Activated CD4-positive, alpha-beta T cell treated with anti-CD3 and anti-CD28 coated beads, Interleukin-2, amount 10 ng/mL, durations not matched to agents 24 days and 14 days (primary cell): ENCODE measurements around the gene SH3BGRL3. TPM values are rescaled to one million over a fixed set of nuclear protein-coding genes. Genes with fewer than 3 reads are reported as not detected.
A peak's percentile ranks its signal among the peaks of the same experiment; 100 is the strongest.
"Not testable (repeated sequence)": the region's sequence is repeated elsewhere in the genome, so short reads cannot be mapped to it uniquely, and the experiment has no call there.

ENCODE experiments used
- DNase-seq: peaks from one replicate; pipeline ENCODE4 v3.0.0; 2022
- H3K27ac Mint-ChIP-seq: one replicate; pipeline ENCODE4 v1.8.0; 2022; ENCODE audit warnings: mild to moderate bottlenecking, mixed read lengths
- H3K27me3 Mint-ChIP-seq: one replicate; pipeline ENCODE4 v1.8.0; 2022; ENCODE audit warnings: mixed read lengths
- H3K36me3 Mint-ChIP-seq: one replicate; pipeline ENCODE4 v1.8.0; 2022; ENCODE audit warnings: low read depth, mild to moderate bottlenecking, mixed read lengths
- H3K4me1 Mint-ChIP-seq: one replicate; pipeline ENCODE4 v1.8.0; 2021; ENCODE audit warnings: mixed read lengths
- H3K4me3 Mint-ChIP-seq: one replicate; pipeline ENCODE4 v1.8.0; 2022; ENCODE audit warnings: mild to moderate bottlenecking, moderate library complexity, mixed read lengths
- H3K9me3 Mint-ChIP-seq: one replicate; pipeline ENCODE4 v1.8.0; 2021; ENCODE audit warnings: mixed read lengths
- intact Hi-C: fragments of 100-400 bp; cut with micrococcal nuclease; formaldehyde crosslinking; loops from one replicate; pipeline ENCODE4 v1.15.1; 2023
- total RNA-seq: library from RNA; stranded (reverse); gene quantifications from 2 replicates; pipeline ENCODE4 v1.2.3, GENCODE V29; 2022

The SH3BGRL3 gene
- total RNA-seq, 1 donor from 2014 or later = 474 TPM

DNA sequence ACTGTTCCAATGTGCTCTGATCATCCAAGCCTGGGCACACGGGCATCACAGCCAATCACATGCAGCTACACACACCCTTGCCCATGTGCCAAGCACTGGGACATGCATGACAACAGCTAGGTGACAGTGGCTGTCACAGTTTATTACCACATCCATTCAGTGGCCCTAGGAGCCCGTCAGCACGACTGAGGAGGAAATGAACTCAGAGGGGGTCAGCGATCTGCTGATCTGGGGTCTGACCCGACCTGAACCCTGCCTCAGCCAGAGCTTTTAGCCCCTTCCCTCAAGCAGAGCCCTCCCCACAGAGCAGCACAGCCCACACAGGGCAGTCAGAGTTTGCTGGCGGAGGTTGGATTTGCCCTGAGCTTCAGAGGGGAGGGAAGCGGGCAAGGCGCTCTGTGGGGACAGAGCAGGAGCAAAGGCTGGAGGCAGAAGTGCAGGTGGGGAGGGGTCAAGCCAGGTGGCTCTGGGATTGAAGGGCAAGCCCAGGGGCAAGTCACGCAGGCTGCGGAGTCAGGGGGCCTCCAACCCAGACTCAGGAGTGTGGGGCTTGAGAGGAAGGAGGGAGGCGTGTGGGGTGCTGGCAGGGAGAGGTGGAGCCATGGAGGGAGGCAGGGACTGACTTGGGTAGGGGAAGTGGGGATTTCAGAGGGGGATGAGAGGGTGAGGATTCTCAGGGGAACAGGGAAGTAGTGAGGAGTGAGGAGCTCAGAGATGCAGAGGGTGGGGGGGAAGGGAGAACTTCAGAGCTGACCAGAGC lies 10.4 kb downstream of the SH3BGRL3 start:
- no peak for DNase-seq
- intact Hi-C loops = no loop called here
- H3K9me3 Mint-ChIP-seq = no peaks in the 10 kb centered on the region
- H3K27ac Mint-ChIP-seq = peak overlapping the region; percentile 98
- H3K36me3 Mint-ChIP-seq = peaks cover 10% of the 10 kb centered on the region
- H3K4me1 Mint-ChIP-seq = peaks cover 68% of the 10 kb centered on the region
- peak overlapping the region; percentile 24 for H3K4me3 Mint-ChIP-seq
- no peaks in the 10 kb centered on the region for H3K27me3 Mint-ChIP-seq

DNA sequence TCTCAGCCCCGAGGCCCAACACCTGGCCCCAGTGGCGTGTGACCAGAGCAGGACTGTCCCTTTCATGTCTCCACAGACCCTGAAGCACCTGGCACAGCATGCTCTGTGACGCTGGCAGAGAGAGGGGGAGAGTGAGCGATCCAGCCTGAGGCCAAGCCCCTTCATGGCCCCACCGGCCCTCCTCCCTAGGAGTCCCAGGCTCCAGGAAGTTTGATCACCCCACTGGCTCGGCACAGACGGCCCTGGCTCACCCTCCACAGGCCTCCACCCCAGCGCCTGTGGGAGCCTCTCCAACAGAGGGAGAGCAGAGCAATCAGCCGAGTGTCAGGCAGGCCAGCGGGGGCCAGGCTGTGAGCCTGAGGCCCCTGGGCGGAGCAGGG lies 11.0 kb downstream of the SH3BGRL3 start:
- peaks cover 12% of the 10 kb centered on the region for H3K36me3 Mint-ChIP-seq
- H3K27me3 Mint-ChIP-seq = no peaks in the 10 kb centered on the region
- no peak overlapping the region for H3K4me3 Mint-ChIP-seq
- DNase-seq = no peak
- intact Hi-C loops = no loop called here
- H3K9me3 Mint-ChIP-seq = no peaks in the 10 kb centered on the region
- H3K4me1 Mint-ChIP-seq = peaks cover 62% of the 10 kb centered on the region
- peak overlapping the region; percentile 98 for H3K27ac Mint-ChIP-seq

DNA sequence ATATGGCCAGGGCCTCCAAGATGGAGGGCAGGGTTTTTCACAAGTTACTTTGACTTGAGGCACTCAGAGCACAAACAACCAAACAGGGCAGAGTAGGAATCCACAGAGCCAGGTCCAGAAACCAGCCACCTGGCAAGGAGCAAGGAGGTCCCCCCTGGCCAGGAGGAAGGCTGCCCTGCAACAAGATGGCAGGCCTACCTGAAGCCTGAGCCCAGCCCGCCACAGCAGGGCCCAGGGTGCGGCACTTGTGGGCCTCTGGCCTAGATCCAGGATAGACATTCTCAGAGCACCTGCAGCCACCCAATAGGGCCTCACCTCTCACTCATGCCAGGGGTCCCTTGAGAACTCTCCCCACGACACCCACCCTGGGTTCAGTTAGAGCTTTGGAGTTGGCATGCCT lies 11.5 kb downstream of the SH3BGRL3 start:
- peaks cover 12% of the 10 kb centered on the region for H3K36me3 Mint-ChIP-seq
- intact Hi-C loops = no loop called here
- H3K9me3 Mint-ChIP-seq = no peaks in the 10 kb centered on the region
- DNase-seq = no peak
- H3K27ac Mint-ChIP-seq = peak overlapping the region; percentile 72
- H3K27me3 Mint-ChIP-seq = no peaks in the 10 kb centered on the region
- no peak overlapping the region for H3K4me3 Mint-ChIP-seq
- peaks cover 56% of the 10 kb centered on the region for H3K4me1 Mint-ChIP-seq

DNA sequence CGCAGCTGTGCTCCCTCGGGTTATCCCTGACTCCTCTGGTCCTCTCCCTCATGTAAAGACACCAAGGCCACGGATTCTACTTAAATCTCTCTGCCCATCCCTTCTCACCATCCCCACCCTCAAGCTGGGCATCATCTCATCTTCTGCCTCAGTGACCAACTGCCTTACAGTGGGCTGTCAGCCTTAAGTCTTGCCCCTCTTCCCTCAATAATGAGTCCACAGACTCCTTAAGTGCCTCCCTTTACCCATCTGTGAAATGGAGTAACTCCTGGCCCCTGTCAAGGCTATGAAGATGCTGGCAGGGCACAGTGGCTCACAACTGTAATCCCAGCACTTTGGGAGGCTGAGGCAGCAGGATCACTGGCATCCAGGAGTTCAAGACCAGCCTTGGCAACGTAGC lies 12.1 kb downstream of the SH3BGRL3 start:
- H3K9me3 Mint-ChIP-seq = no peaks in the 10 kb centered on the region
- intact Hi-C loops = no loop called here
- peaks cover 12% of the 10 kb centered on the region for H3K36me3 Mint-ChIP-seq
- peaks cover 53% of the 10 kb centered on the region for H3K4me1 Mint-ChIP-seq
- peak overlapping the region; percentile 72 for H3K27ac Mint-ChIP-seq
- no peak for DNase-seq
- no peak overlapping the region for H3K4me3 Mint-ChIP-seq
- H3K27me3 Mint-ChIP-seq = no peaks in the 10 kb centered on the region

DNA sequence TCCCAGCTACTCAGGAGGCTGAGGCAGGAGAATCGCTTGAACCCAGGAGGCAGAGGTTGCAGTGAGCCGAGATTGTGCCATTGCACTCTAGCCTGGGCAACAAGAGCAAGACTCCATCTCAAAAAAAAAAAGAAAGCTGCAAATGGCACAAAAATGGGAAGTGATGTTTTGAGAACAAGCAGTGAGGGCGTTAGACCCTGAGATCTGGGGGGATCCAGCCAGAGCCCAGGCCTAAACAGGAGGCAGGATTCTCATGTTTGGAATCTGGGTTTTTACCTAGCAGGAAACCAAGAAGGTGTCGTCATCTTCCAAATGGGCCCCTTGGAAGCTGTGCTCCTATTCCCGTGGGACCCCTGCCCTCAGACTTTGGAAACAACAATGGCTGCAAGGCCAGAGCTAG lies 12.8 kb downstream of the SH3BGRL3 start:
- H3K27me3 Mint-ChIP-seq, DNase-seq, H3K27ac Mint-ChIP-seq, H3K4me3 Mint-ChIP-seq, H3K9me3 Mint-ChIP-seq, intact Hi-C loops: not testable (repeated sequence)
- H3K36me3 Mint-ChIP-seq = peaks cover 12% of the 10 kb centered on the region
- H3K4me1 Mint-ChIP-seq = peaks cover 45% of the 10 kb centered on the region

DNA sequence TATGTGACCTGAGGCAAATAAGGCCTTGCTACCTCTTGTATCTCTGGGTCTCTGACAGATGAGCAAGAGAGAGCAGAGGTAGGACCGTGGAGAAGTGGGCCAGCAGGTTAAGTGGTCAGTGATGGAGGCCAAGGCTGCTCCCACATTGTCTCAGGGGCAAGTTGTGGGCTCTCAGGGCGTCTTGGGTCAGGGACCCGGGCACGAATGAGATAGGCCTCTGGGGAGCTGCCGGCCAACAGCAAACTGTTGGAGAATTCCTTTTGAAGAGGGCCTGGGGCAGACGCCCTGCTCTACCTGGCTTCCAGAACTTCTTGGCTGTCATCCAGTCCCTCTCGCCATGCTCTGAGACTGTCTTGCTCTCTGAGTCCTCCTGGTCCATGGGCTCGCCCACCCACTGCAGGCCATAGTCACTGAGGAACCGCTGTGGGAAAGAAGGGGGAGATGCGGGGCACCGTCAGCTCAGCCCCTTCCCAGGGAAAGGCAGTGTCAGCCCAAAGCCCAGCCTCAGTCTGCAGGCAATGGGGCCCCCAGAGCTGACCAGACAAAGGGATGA lies 14.1 kb downstream of the SH3BGRL3 start:
- H3K36me3 Mint-ChIP-seq = peaks cover 12% of the 10 kb centered on the region
- no peak overlapping the region for H3K27ac Mint-ChIP-seq
- intact Hi-C loops = no loop called here
- H3K27me3 Mint-ChIP-seq = no peaks in the 10 kb centered on the region
- no peak overlapping the region for H3K4me3 Mint-ChIP-seq
- no peaks in the 10 kb centered on the region for H3K9me3 Mint-ChIP-seq
- DNase-seq = no peak
- H3K4me1 Mint-ChIP-seq = peaks cover 34% of the 10 kb centered on the region

DNA sequence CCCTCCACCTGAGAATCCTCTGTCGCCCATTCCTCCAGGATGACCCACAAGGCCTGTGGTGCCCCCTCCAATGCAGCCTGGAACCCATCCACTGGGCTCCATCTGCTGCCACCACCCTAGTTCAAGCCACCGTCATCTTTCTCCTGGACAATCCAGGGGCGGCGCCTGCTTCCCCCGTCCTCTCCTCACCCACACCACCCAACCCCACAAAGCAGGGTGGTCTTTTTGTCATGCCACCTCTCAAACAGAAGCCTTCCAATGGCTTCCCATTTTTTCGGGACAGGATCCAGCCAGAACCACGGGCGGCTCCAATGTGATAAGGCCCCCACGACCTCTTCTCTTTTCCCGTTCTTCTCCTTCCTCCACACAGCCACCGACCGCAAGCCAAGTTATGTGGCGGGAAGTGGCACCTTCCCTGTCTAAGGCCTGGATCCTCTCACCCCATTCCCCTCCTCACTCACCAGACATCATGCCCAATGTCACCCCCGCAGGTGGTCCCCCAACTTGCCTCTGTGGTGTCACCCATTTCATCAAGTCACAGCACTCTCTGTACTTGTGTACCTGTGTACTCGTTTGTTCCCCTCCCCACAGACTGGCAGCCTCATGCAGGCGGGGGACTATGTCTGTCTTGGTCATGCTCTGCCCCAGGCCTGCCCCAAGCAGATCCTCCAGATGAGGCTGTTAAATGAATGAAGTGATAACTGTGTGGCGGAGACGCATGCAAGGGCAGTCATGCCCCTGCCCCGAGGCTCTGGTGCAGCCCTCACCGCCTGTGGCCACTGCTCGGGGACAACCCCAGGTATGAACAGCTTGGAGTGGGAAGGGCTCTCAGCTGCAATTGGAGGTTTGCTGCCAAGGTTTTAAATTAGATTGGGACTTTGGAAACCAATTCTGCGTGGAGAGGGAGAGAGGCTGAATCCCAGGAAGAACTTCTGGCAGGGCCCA lies 15.6 kb downstream of the SH3BGRL3 start:
- peaks cover 19% of the 10 kb centered on the region for H3K4me1 Mint-ChIP-seq
- no peaks in the 10 kb centered on the region for H3K27me3 Mint-ChIP-seq
- H3K36me3 Mint-ChIP-seq = peaks cover 12% of the 10 kb centered on the region
- DNase-seq = no peak
- no peak overlapping the region for H3K27ac Mint-ChIP-seq
- no peaks in the 10 kb centered on the region for H3K9me3 Mint-ChIP-seq
- intact Hi-C loops = no loop called here
- no peak overlapping the region for H3K4me3 Mint-ChIP-seq

DNA sequence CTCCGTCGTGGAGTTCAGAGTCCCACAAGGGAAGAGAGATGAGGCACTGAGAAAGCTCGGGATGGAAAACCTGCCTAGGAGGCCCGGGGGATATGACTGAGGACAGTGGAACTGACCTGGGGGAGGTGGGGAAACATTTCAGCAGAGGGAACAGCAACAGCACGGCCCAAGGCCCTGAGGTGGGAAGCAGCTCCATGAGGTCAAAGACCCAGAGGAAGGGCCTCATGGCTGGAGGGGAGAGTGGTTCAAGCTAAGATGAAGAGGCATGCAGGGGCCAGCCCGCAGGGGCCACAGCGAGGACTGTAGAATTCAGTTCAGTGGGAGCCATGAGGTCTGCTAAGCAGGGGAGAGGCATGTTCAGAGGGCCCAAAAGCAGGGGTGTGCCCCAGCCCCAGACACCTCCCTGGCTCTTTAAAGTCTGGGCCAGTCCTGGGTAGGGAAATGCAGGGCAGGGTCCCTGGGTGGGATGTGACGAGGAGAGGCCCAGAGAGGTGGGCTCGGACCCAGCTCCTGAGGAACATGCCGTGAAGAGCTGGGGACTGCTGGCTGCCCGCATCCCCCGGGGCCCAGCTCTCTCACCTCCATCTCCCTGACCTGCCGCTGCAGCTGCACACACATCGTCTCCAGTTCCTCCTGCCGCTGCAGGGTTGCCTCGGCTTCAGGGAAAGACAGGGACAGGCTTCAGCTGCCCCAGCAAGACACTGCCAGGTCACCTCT lies 16.6 kb downstream of the SH3BGRL3 start:
- H3K27me3 Mint-ChIP-seq = no peaks in the 10 kb centered on the region
- intact Hi-C loops = no loop called here
- H3K4me3 Mint-ChIP-seq = no peak overlapping the region
- DNase-seq = no peak
- H3K36me3 Mint-ChIP-seq = peaks cover 11% of the 10 kb centered on the region
- no peaks in the 10 kb centered on the region for H3K9me3 Mint-ChIP-seq
- peaks cover 10% of the 10 kb centered on the region for H3K4me1 Mint-ChIP-seq
- H3K27ac Mint-ChIP-seq = peak overlapping the region; percentile 66

DNA sequence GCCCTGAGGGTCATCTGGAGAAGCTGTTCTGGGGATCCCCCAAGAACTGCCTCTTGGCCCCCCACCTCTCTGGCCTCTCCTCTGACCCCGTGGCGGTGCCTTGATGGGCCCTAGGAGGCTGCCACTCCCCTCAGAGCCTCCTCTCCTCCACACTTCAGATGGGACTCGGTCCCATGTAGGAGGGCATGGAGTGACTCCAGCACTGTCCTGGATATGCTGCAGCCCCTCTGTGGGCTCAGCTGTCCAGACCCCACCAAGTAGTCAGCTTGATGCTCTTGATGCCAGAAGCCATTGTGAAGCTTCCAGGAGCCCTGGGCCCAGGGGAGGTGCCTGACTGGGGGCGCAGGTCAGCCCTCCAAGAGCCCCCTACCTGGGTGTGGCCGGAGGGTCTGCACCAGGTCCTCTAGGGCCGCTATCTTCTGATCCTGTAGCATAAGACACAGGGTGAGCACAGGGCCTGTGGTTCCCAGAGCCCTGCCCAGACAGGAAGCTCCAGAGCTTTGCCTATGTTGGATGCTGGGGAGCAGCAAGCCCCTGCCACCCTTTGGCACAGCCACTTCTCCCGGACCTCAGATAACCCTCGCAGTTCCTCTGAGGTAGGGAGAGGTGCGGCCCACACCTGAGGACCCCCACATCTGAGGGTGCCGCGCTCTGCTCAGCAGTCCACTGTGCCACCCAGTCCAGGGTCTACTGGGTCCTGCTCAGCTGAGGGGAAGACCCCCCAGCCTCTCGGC lies 17.3 kb downstream of the SH3BGRL3 start:
- peaks cover 8% of the 10 kb centered on the region for H3K36me3 Mint-ChIP-seq
- H3K27ac Mint-ChIP-seq = no peak overlapping the region
- no peak for DNase-seq
- intact Hi-C loops = no loop called here
- peaks cover 3% of the 10 kb centered on the region for H3K4me1 Mint-ChIP-seq
- H3K9me3 Mint-ChIP-seq = no peaks in the 10 kb centered on the region
- no peaks in the 10 kb centered on the region for H3K27me3 Mint-ChIP-seq
- no peak overlapping the region for H3K4me3 Mint-ChIP-seq

DNA sequence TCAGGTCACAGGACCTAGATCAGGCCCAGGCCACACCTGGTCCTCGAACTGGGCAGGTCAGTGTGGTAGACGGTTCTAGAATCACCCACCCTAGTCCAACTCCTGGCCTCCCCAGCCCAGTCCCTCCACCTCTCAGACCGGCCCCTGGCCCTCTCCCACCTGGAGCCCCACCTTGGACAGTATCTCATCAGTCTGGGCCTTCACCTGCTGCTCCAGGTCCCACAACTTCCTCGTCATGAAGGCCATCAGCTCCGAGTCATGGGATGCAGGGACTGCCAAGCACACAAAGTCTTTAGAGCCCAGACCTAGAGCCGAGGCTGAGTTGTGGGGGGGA lies 17.9 kb downstream of the SH3BGRL3 start:
- H3K9me3 Mint-ChIP-seq = no peaks in the 10 kb centered on the region
- peaks cover 8% of the 10 kb centered on the region for H3K36me3 Mint-ChIP-seq
- no peak overlapping the region for H3K4me3 Mint-ChIP-seq
- intact Hi-C loops = no loop called here
- no peak overlapping the region for H3K27ac Mint-ChIP-seq
- H3K4me1 Mint-ChIP-seq = peaks cover 4% of the 10 kb centered on the region
- no peaks in the 10 kb centered on the region for H3K27me3 Mint-ChIP-seq
- DNase-seq = no peak

DNA sequence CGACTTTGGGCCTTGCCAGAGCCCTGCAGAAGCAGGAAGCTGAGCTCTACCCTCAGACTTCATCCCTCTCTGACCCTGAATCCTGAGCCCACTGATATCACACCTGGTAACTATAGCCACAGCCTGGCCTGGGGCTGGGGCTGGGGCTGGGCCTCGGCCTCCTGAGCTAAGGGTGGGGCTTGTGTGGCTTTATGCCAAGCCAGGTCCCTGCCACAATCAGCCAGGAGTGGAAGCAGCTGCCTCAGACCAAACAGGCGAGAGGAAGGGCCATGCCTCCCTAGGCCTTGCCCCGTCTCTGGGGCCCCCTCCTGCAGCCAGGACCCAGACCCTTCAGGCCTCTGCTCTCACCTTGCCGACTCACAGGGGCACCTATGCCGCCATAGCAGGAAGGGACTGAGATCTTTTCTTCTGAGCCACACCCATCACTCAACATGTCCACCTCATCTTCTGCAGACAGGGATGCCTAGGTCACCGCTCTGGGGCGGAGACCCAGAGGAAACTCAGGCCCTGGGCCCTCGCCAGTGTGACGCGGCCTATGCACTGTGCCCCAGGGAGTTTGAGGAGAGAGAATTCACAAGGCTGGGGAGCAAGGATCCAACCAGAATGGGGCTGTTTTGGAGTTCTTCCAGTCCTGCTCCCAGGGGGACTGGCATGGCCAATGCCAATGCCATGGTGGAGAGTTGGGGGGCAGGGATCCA lies 20.8 kb downstream of the SH3BGRL3 start:
- no peaks in the 10 kb centered on the region for H3K36me3 Mint-ChIP-seq
- intact Hi-C loops = no loop called here
- H3K27me3 Mint-ChIP-seq = no peaks in the 10 kb centered on the region
- DNase-seq = no peak
- no peak overlapping the region for H3K27ac Mint-ChIP-seq
- H3K9me3 Mint-ChIP-seq = no peaks in the 10 kb centered on the region
- H3K4me1 Mint-ChIP-seq = peaks cover 7% of the 10 kb centered on the region
- no peak overlapping the region for H3K4me3 Mint-ChIP-seq

DNA sequence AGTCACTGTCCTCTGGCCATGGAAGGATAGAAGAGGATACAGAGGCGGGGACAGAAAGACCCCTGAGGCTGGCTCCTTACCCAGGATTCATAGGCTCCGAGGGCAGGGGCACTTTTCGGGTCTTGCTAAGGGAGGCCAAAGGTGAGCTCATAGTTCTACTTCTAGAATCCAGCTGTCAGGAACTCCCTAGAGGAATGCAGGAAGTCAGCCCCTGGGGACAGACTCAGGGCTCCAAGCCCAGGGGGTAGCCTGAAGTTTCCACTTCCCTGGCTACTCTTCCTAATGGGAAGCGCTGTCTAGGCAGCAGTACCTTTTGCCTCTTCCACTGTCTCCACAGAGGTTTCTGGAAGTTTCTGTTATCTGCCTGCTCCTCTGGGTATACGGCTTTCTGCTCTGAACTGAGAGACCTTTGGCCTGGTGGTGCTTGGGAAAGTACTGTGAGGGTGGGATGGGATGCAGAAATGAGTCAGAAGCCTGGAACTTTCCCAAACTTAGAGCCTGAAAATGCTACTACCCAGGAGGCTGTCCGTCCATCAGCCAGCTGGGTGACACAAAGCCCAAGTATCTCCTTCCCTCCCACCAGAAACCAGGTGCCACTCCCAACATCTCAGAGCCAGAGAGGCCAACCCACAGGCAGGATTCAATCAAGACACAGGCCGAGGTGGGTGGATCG lies 23.0 kb downstream of the SH3BGRL3 start:
- intact Hi-C loops = no loop called here
- Mint-ChIP-seq H3K9me3 (no peaks in the 10 kb centered on the region), H3K4me3 (no peak overlapping the region), H3K27me3 (no peaks in the 10 kb centered on the region), H3K27ac (peak overlapping the region; percentile 37), H3K4me1 (peaks cover 23% of the 10 kb centered on the region), H3K36me3 (no peaks in the 10 kb centered on the region)
- no peak for DNase-seq
